Hepatocyte (in vitro differentiated cells): ENCODE data around the gene SLC16A5. TPM values are rescaled to one million over a fixed set of nuclear protein-coding genes. Genes with fewer than 3 reads are reported as not detected.

ENCODE experiments used
- DNase-seq: peaks from one replicate; pipeline ENCODE4 v3.0.0-alpha.2; 2016; ENCODE audit warnings: low spot score
- H2AFZ ChIP-seq: fragments of 200-600 bp; sonication (generic); 2 replicates; pipeline ENCODE4 v1.6.0; 2016; ENCODE audit warnings: antibody characterized with exemption, mild to moderate bottlenecking
- H3K27ac ChIP-seq: fragments of 200-600 bp; sonication (generic); 2 replicates; pipeline ENCODE4 v1.5.1; 2016; ENCODE audit warnings: mild to moderate bottlenecking
- H3K27me3 ChIP-seq: fragments of 200-600 bp; sonication (generic); 2 replicates; pipeline ENCODE4 v1.6.1; 2016
- H3K36me3 ChIP-seq: fragments of 200-600 bp; sonication (generic); replicated peaks from 2 replicates; pipeline ENCODE4 v1.5.1; 2016; ENCODE audit warnings: low read depth; ENCODE audit not compliant: insufficient read depth
- H3K4me1 ChIP-seq: fragments of 200-600 bp; sonication (generic); 2 replicates; pipeline ENCODE4 v1.5.1; 2016; ENCODE audit warnings: mild to moderate bottlenecking, moderate library complexity; ENCODE audit not compliant: insufficient read depth
- H3K4me2 ChIP-seq: fragments of 200-600 bp; sonication (generic); 2 replicates; pipeline ENCODE4 v1.6.0; 2016
- H3K4me3 ChIP-seq: fragments of 200-600 bp; sonication (generic); 2 replicates; pipeline ENCODE4 v1.5.1; 2016; ENCODE audit warnings: mild to moderate bottlenecking
- H3K79me2 ChIP-seq: fragments of 200-600 bp; sonication (generic); 2 replicates; pipeline ENCODE4 v1.6.0; 2017; ENCODE audit warnings: mild to moderate bottlenecking
- H3K9me2 ChIP-seq: fragments of 200-600 bp; sonication (generic); replicated peaks from 2 replicates; pipeline ENCODE4 v1.6.0; 2017; ENCODE audit warnings: mild to moderate bottlenecking; ENCODE audit not compliant: insufficient read depth
- H3K9me3 ChIP-seq: fragments of 200-600 bp; sonication (generic); 2 replicates; pipeline ENCODE4 v1.5.1; 2016; ENCODE audit warnings: low read depth, mild to moderate bottlenecking
- H4K20me1 ChIP-seq: fragments of 200-600 bp; sonication (generic); 2 replicates; pipeline ENCODE4 v1.6.0; 2016; ENCODE audit warnings: mild to moderate bottlenecking; ENCODE audit not compliant: insufficient read depth, poor library complexity, severe bottlenecking
- EZH2 ChIP-seq: fragments of 200-600 bp; sonication (generic); IDR thresholded peaks from 2 replicates; pipeline ENCODE4 v1.6.1; 2016; ENCODE audit warnings: antibody characterized with exemption, mild to moderate bottlenecking, borderline replicate concordance
- EZH2phosphoT487 ChIP-seq: fragments of 200-600 bp; sonication (generic); IDR thresholded peaks from one replicate; pipeline ENCODE4 v1.6.1; 2018; ENCODE audit warnings: antibody characterized with exemption, mild to moderate bottlenecking, low read depth, moderate library complexity; ENCODE audit not compliant: unreplicated experiment, severe bottlenecking
- WGBS: methylation state at CpG from one replicate; pipeline ENCODE4 v1.1.6; 2016; ENCODE audit warnings: low lambda C conversion rate; ENCODE audit errors: missing lambda C conversion rate; 5-methylcytosine and 5-hydroxymethylcytosine counted together
- polyA plus RNA-seq: library from polyadenylated mRNA; unstranded; fragments of >200 nt; fragmentation: Nextera tagmentation; extraction: Ambion mirVana; gene quantifications from 2 replicates; pipeline ENCODE4 v1.2.1, GENCODE V29; 2016
- total RNA-seq: library from RNA; depleted of rRNA; stranded (reverse); fragments of >200 nt; gene quantifications from 2 replicates; pipeline ENCODE4 v1.2.3, GENCODE V29; 2014
- TF ChIP-seq, protein P1 (sequence below): fragments of 200-600 bp; sonication (generic); IDR thresholded peaks from 2 replicates; pipeline ENCODE4 v1.5.1; 2016; ENCODE audit warnings: antibody characterized with exemption, mild to moderate bottlenecking; ENCODE audit not compliant: poor library complexity

Gene SLC16A5
- total and polyA plus RNA-seq, 2 experiments from 2014 or later: 11.9 to 12.8 TPM

- H3K79me2 ChIP-seq: peaks cover 27% of the 10 kb centered on the region
- no peaks in the 10 kb centered on the region for H3K27me3 ChIP-seq
- peak within 1 kb of the TSS; percentile 98 for H3K4me2 ChIP-seq
- H2AFZ ChIP-seq: peak within 1 kb of the TSS; percentile 96
- H3K4me3 ChIP-seq: peak within 1 kb of the TSS; percentile 68
- DNase-seq: peak; percentile 95
- H3K9me2 ChIP-seq: no peaks in the 10 kb centered on the region
- under 1% methylated on average over 61 of the region's 68 CpGs for WGBS
- peaks cover 16% of the 10 kb centered on the region for H3K4me1 ChIP-seq
- no peak for TF ChIP-seq EZH2phosphoT487
- TF ChIP-seq EZH2: no peak
- TF ChIP-seq, protein P1, sequence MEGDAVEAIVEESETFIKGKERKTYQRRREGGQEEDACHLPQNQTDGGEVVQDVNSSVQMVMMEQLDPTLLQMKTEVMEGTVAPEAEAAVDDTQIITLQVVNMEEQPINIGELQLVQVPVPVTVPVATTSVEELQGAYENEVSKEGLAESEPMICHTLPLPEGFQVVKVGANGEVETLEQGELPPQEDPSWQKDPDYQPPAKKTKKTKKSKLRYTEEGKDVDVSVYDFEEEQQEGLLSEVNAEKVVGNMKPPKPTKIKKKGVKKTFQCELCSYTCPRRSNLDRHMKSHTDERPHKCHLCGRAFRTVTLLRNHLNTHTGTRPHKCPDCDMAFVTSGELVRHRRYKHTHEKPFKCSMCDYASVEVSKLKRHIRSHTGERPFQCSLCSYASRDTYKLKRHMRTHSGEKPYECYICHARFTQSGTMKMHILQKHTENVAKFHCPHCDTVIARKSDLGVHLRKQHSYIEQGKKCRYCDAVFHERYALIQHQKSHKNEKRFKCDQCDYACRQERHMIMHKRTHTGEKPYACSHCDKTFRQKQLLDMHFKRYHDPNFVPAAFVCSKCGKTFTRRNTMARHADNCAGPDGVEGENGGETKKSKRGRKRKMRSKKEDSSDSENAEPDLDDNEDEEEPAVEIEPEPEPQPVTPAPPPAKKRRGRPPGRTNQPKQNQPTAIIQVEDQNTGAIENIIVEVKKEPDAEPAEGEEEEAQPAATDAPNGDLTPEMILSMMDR: no peak
- peak within 1 kb of the TSS; percentile 47 for H3K27ac ChIP-seq
- no peaks in the 10 kb centered on the region for H3K9me3 ChIP-seq
- no peaks in the 10 kb centered on the region for H3K36me3 ChIP-seq
- H4K20me1 ChIP-seq: no peaks in the 10 kb centered on the region
Measured at GRCh38 chr17:75109407-75110233, 21.9 kb downstream of the SLC16A5 start, which contains the start of gene ARMC7. ARMC7 (plus strand) TSS chr17:75109969; CDS start chr17:75110289, 320 bp downstream.

- peak overlapping the region; percentile 47 for H3K27ac ChIP-seq
- peak overlapping the region; percentile 98 for H3K4me2 ChIP-seq
- H3K79me2 ChIP-seq: peaks cover 32% of the 10 kb centered on the region
- no peaks in the 10 kb centered on the region for H3K9me3 ChIP-seq
- H3K27me3 ChIP-seq: no peaks in the 10 kb centered on the region
- peaks cover 16% of the 10 kb centered on the region for H3K4me1 ChIP-seq
- peak overlapping the region; percentile 96 for H2AFZ ChIP-seq
- no peak for DNase-seq
- WGBS: 24% methylated on average over 40 of the region's 40 CpGs
- H3K9me2 ChIP-seq: no peaks in the 10 kb centered on the region
- TF ChIP-seq, protein P1: no peak
- H3K36me3 ChIP-seq: no peaks in the 10 kb centered on the region
- H3K4me3 ChIP-seq: peak overlapping the region; percentile 68
- no peaks in the 10 kb centered on the region for H4K20me1 ChIP-seq
Measured at GRCh38 chr17:75110234-75110937, 22.6 kb downstream of the SLC16A5 start.

DNA sequence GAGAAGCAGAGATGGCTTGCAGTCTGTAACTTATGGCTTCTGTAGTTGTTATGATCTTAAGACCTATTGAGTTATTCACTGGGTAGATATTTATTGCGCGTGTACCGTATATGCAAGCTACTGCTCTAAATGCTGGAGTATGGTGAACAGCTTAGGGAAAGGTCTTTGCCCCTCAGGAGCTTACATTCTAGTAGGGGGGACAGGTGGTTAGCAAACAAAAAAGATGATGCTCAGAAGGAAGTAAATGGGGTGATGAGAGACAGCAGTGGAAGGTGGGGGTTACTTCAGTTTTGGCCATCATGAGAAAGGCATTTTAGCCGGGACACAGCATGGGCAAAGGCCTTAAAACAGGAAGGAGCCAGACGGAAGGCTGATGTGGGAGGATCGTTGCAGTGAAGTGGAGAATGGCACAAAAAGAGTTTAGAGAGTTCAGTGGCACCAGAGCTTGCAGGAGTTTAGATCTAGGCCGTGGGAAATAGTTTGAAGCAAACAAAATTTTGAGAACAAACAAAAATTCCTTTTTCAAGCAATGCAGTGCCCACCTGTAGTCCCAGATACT lies 24.1 kb downstream of the SLC16A5 start:
- H4K20me1 ChIP-seq: no peaks in the 10 kb centered on the region
- TF ChIP-seq EZH2 (no peak), EZH2phosphoT487 (no peak)
- TF ChIP-seq, protein P1: no peak
- no peak for DNase-seq
- H3K79me2 ChIP-seq: peaks cover 36% of the 10 kb centered on the region
- H3K4me2 ChIP-seq: peak overlapping the region; percentile 98
- no peaks in the 10 kb centered on the region for H3K27me3 ChIP-seq
- no peaks in the 10 kb centered on the region for H3K9me2 ChIP-seq
- H3K4me3 ChIP-seq: no peak overlapping the region
- 92% methylated on average over 7 of the region's 7 CpGs for WGBS
- peaks cover 16% of the 10 kb centered on the region for H3K4me1 ChIP-seq
- H3K9me3 ChIP-seq: no peaks in the 10 kb centered on the region
- no peaks in the 10 kb centered on the region for H3K36me3 ChIP-seq
- no peak overlapping the region for H2AFZ ChIP-seq
- no peak overlapping the region for H3K27ac ChIP-seq
